Tibial nerve (tissue), 4 donors: Measurements from ENCODE around the gene AMY2B. TPM values are rescaled to one million over a fixed set of nuclear protein-coding genes. Genes with fewer than 3 reads are reported as not detected.
"Not testable (repeated sequence)": the region's sequence is repeated elsewhere in the genome, so short reads cannot be mapped to it uniquely, and the experiment has no call there.

Experiments
- DNase-seq, 2 donors: peaks; one replicate each; pipeline ENCODE4 v3.0.0-alpha.2; 2019; ENCODE audit warnings: low spot score in 2 of 2
- H3K27ac ChIP-seq, 4 donors: fragments of 200-600 bp; sonication (generic) in 3 of 4; one replicate each; pipeline ENCODE4 v1.5.1; 2017 to 2019; ENCODE audit warnings: mild to moderate bottlenecking in 1 of 4
- H3K27me3 ChIP-seq, 2 donors: fragments of 200-600 bp; sonication (generic) in 1 of 2; one replicate each; pipeline versions ENCODE4 v1.5.1 to v1.6.0; 2017 to 2019
- H3K36me3 ChIP-seq, 3 donors: fragments of 200-600 bp; sonication (generic); one replicate each; pipeline ENCODE4 v1.5.1; 2018 to 2019
- H3K4me1 ChIP-seq, 4 donors: fragments of 200-600 bp; sonication (generic) in 3 of 4; one replicate each; pipeline ENCODE4 v1.5.1; 2017 to 2019
- H3K4me3 ChIP-seq, 4 donors: fragments of 200-600 bp; sonication (generic) in 3 of 4; one replicate each; pipeline ENCODE4 v1.5.1; 2017 to 2019; ENCODE audit warnings: mild to moderate bottlenecking in 1 of 4, moderate library complexity in 1 of 4
- H3K9me3 ChIP-seq, 4 donors: fragments of 200-600 bp; sonication (generic) in 3 of 4; one replicate each; pipeline ENCODE4 v1.5.1; 2017 to 2019
- EP300 ChIP-seq, 2 donors: sonication (generic); formaldehyde crosslinking; IDR thresholded peaks; one replicate each; pipeline ENCODE4 v1.6.1; 2017; ENCODE audit warnings: antibody characterized with exemption in 2 of 2, mild to moderate bottlenecking in 1 of 2
- POLR2A ChIP-seq, 2 donors: fragments of 450-650 bp; IDR thresholded peaks; one replicate each; pipeline ENCODE4 v1.6.1; 2017; ENCODE audit warnings: antibody characterized with exemption in 2 of 2, mild to moderate bottlenecking in 2 of 2, moderate library complexity in 2 of 2
- WGBS, 2 donors: methylation state at CpG; one replicate each; pipeline ENCODE4 v1.1.5; 2018; 5-methylcytosine and 5-hydroxymethylcytosine counted together
- total RNA-seq, 4 donors: library from RNA; depleted of rRNA; stranded (reverse); fragments of >200 nt; gene quantifications; one replicate each; pipeline ENCODE4 v1.1.0, GENCODE V29; 2016
- TF ChIP-seq, protein P1 (sequence below), 5 experiments: fragments of 200-600 bp in 3 of 5; fragments of 450-650 bp in 2 of 5; sonication (generic) in 3 of 5; IDR thresholded peaks; one replicate each; pipeline ENCODE4 v1.5.1; 2016 to 2019; ENCODE audit warnings: antibody characterized with exemption in 5 of 5, mild to moderate bottlenecking in 3 of 5, moderate library complexity in 2 of 5

The AMY2B gene
- total RNA-seq, 4 donors from 2014 or later = 46.2 to 100 (median 74.3) TPM

DNA sequence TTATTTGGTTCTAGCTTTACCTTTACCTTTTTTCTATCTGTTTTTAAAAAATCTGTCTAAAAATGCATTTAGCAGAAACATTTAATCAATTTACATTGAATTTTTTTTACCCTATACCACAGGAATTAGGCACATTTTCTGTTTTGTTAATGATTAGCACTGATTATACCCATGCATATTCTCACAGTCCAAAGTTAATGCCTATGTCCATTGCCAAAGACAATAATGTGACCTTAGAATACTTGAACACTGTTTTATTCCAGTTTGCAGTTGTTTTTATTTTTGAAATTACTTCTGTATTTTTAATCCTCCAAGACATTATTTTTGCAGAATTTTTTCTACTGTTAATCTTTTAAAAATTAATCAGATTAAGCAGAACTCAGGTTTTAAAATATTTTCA, 11.0 kb upstream of the AMY2B start:
- peaks cover 0 to 22% (median 0%) of the 10 kb centered on the region in 3 donors for H3K36me3 ChIP-seq

DNA sequence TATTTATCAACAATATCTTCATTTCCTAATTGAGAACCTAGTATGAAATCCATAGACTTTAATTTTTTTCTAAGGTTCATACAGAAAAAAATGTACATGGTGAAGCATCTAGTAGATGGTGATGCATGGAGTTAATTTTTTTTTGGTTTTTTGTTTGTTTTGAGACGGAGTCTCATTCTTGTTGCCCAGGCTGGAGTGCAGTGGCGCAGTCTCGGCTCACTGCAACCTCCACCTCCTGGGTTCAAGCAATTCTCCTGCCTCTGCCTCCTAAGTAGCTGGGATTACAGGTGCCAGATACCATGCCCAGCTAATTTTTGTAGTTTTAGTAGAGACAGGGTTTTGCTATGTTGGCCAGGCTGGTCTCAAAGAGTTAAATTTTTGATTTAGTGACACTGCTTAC, 10.3 kb upstream of the AMY2B start:
- 42 to 48% methylated on average over 3 of the region's 3 CpGs for WGBS, 2 donors
- DNase-seq, H3K4me3 ChIP-seq, H3K27me3 ChIP-seq, H3K9me3 ChIP-seq: not testable (repeated sequence)
- H3K36me3 ChIP-seq = peaks cover 0 to 15% (median 0%) of the 10 kb centered on the region in 3 donors
- peak overlapping the region; percentile 66 to 90 (median 78) for H3K27ac ChIP-seq
- peaks cover 4 to 35% (median 14%) of the 10 kb centered on the region in 4 donors for H3K4me1 ChIP-seq

More for the DNA sequence above, 11.0 kb upstream of the AMY2B start:
- Histone ChIP-seq H3K4me1 (peaks cover 4 to 35% (median 14%) of the 10 kb centered on the region in 4 donors), H3K4me3 (no peak overlapping the region), H3K27me3 (no peaks in the 10 kb centered on the region), H3K9me3 (no peaks in the 10 kb centered on the region), H3K27ac (peak overlapping the region in 2 of 4 donors; percentile 42 to 87)
- no peak for DNase-seq
- TF ChIP-seq EP300 (IDR thresholded peaks at IDR 0.05) = no peak
- TF ChIP-seq, protein P1, sequence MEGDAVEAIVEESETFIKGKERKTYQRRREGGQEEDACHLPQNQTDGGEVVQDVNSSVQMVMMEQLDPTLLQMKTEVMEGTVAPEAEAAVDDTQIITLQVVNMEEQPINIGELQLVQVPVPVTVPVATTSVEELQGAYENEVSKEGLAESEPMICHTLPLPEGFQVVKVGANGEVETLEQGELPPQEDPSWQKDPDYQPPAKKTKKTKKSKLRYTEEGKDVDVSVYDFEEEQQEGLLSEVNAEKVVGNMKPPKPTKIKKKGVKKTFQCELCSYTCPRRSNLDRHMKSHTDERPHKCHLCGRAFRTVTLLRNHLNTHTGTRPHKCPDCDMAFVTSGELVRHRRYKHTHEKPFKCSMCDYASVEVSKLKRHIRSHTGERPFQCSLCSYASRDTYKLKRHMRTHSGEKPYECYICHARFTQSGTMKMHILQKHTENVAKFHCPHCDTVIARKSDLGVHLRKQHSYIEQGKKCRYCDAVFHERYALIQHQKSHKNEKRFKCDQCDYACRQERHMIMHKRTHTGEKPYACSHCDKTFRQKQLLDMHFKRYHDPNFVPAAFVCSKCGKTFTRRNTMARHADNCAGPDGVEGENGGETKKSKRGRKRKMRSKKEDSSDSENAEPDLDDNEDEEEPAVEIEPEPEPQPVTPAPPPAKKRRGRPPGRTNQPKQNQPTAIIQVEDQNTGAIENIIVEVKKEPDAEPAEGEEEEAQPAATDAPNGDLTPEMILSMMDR (IDR thresholded peaks at IDR 0.05) = no peak
- no peak for TF ChIP-seq POLR2A (IDR thresholded peaks at IDR 0.05)

DNA sequence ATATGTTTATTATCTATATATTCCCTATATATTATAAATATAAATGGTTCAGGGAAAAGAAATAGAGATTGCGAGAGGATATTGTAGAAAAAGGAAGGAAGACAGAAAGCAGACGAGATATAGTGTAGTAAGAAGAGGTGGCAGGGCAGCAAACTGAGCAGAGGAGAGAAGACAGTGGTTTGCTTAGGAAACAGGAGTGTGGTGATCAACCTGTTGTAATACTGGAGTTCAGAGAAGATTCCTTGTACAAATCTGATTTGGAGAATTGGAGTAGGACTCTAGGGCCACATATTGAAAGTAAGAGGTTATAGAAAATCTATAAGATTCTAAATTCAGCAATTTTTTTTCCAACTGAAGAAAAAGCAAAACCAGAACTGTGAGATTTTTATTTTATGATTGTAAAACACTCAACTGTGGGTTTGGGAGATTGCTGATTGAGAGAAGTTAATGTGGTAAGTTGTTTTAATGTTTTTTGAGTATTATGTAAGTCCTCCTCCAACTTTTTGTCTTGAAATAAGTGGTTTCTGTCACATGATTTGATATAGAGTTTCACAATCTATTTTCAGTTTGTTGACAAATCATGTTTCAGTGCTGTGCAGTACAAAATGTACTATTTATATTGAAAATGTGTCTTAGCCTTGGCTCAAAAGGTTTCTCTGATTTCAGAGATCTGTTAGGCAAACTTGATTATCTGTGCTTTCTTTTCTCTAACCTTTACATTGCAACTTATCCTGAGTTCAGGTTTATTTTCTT, 9.6 kb upstream of the AMY2B start:
- H3K4me1 ChIP-seq = peaks cover 4 to 35% (median 14%) of the 10 kb centered on the region in 4 donors
- no peaks in the 10 kb centered on the region for H3K9me3 ChIP-seq
- H3K4me3 ChIP-seq = peak overlapping the region in 1 of 4 donors; percentile 14
- peak in 1 of 2 donors; percentile 16 for TF ChIP-seq POLR2A (IDR thresholded peaks at IDR 0.05)
- peak; percentile 87 to 96 for TF ChIP-seq EP300 (IDR thresholded peaks at IDR 0.05)
- TF ChIP-seq, protein P1 (IDR thresholded peaks at IDR 0.05) = peak in 1 of 5 experiments; percentile 7
- no peaks in the 10 kb centered on the region for H3K27me3 ChIP-seq
- H3K27ac ChIP-seq = peak overlapping the region; percentile 66 to 90 (median 78)
- H3K36me3 ChIP-seq = peaks cover 0 to 9% (median 0%) of the 10 kb centered on the region in 3 donors
- DNase-seq = no peak
- 50 to 57% methylated on average over 2 of the region's 2 CpGs for WGBS, 2 donors

DNA sequence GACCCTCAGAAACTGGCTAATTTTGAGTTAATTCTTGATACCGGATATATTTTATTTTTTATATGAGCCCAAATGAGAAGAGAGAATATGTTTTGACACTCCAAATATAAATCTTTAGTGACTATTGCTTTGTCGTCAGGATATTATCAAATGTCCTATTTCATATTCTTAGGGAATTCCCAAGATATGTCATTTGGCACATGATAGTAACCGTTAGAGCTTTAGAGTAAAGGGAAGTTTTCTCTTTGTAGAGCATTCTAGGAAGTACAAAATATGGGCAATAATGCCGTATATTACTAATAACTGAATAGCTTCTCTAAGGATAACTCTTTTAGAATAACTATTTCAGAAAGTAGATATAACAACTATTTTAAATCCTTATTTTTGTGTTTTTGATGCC, 8.3 kb upstream of the AMY2B start:
- 63 to 66% methylated on average over 4 of the region's 4 CpGs for WGBS, 2 donors
- Histone ChIP-seq H3K36me3 (peaks cover 0 to 14% (median 0%) of the 10 kb centered on the region in 3 donors), H3K4me1 (peaks cover 4 to 35% (median 14%) of the 10 kb centered on the region in 4 donors), H3K4me3 (no peak overlapping the region), H3K27ac (peak overlapping the region in 3 of 4 donors; percentile 68 to 90 (median 87)), H3K9me3 (no peaks in the 10 kb centered on the region), H3K27me3 (no peaks in the 10 kb centered on the region)
- no peak for DNase-seq
- TF ChIP-seq EP300 (IDR thresholded peaks at IDR 0.05) = no peak
- TF ChIP-seq, protein P1 (IDR thresholded peaks at IDR 0.05) = no peak
- TF ChIP-seq POLR2A (IDR thresholded peaks at IDR 0.05) = no peak

DNA sequence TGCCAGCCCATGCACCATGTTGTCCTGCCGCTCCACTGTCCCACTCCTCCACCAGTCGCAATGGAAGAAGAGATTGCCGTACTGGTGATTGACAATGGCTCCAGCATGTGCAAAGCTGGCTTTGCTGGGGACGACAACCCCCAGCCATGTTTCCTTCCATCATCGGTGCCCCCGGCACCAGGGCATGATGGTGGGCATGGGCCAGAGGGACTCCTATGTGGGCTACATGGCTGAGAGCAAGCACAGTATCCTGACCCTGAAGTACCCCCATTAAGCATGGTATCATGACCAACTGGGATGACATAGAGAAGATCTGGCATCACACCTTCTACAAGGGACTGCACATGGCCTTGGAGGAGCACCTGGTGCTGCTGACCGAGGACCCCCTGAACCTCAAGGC, 1.9 kb upstream of the AMY2B start:
- peaks cover 0 to 37% (median 0%) of the 10 kb centered on the region in 3 donors for H3K36me3 ChIP-seq
- H3K4me1 ChIP-seq = no peaks in the 10 kb centered on the region
- H3K27me3 ChIP-seq = no peaks in the 10 kb centered on the region
- H3K27ac ChIP-seq = no peak overlapping the region
- WGBS, 2 donors = 93 to 97% methylated on average over 7 of the region's 7 CpGs
- no peak overlapping the region for H3K4me3 ChIP-seq
- no peaks in the 10 kb centered on the region for H3K9me3 ChIP-seq
- TF ChIP-seq POLR2A (IDR thresholded peaks at IDR 0.05) (no peak), EP300 (IDR thresholded peaks at IDR 0.05) (no peak)
- TF ChIP-seq, protein P1 (IDR thresholded peaks at IDR 0.05) = no peak
- DNase-seq = no peak
